Transverse colon (tissue), 3 donors: ENCODE results near the gene MINDY2.

ENCODE experiments used
- CTCF ChIP-seq, 5 experiments: fragments of 200-600 bp in 3 of 5; fragments of 450-650 bp in 2 of 5; sonication (generic) in 3 of 5; IDR thresholded peaks; 1 replicate in 2 of 5; 2 replicates in 3 of 5; pipeline ENCODE4 v1.5.1; 2016 to 2017; ENCODE audit warnings: antibody characterized with exemption in 5 of 5, inconsistent platforms in 3 of 5, mild to moderate bottlenecking in 2 of 5, moderate library complexity in 1 of 5
- POLR2A ChIP-seq: fragments of 450-650 bp; IDR thresholded peaks from one replicate; pipeline ENCODE4 v1.6.1; 2016; ENCODE audit warnings: antibody characterized with exemption, mild to moderate bottlenecking, moderate library complexity

DNA sequence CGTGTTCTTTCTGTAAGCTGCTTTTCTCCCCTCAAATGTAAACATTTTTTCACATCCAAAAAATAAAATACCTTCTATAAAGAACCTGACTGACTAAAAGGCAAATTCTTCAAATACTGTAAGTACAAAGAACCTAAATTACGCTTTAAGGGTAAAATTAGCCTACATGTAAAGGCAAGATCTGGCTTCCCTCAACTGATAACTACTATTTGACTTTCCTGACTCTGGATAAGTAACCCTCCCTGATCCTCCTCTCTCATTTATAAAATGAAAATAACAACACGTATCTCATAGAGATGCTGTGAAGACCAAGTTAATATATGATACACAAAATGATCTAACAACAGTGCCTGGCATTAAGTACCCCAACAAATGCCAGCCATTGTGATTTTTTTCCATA is 33.8 kb upstream of the MINDY2 start:
- no peak for TF ChIP-seq CTCF (IDR thresholded peaks at IDR 0.05)
- TF ChIP-seq POLR2A, result no peak
